Measurements from ENCODE around the gene LGALS12. TPM values are rescaled to one million over a fixed set of nuclear protein-coding genes. Genes with fewer than 3 reads are reported as not detected.

Gene LGALS12
- total RNA-seq, 3 donors from 2014 or later (not counting 1 experiment from before 2014, with no cell fraction given) = 0.23 to 1.8 (median 0.38) TPM

GRCh38 chr11:63520606-63521170 is 14.8 kb downstream of the LGALS12 start:
- no peaks in the 10 kb centered on the region for H3K36me3 Mint-ChIP-seq
- DNase-seq (no peak), ATAC-seq (no peak)
- H3K4me1 ChIP-seq (ENCODE audit: control insufficient read depth, insufficient read depth, low read length) = peaks cover 5% of the 10 kb centered on the region
- H3K4me3 Mint-ChIP-seq = no peak overlapping the region
- H3K4me1 Mint-ChIP-seq = peaks cover 9 to 23% of the 10 kb centered on the region in 2 donors
- no peak overlapping the region for H3K4me3 ChIP-seq (ENCODE audit: low read length)
- WGBS (ENCODE audit: insufficient coverage) = 98% methylated on average over 4 of the region's 5 CpGs
- H3K27me3 ChIP-seq (ENCODE audit: control insufficient read depth, insufficient read depth, low read length) = no peaks in the 10 kb centered on the region
- TF ChIP-seq CTCF (IDR thresholded peaks at IDR 0.05) = no peak
- no peaks in the 10 kb centered on the region for H3K27me3 Mint-ChIP-seq (ENCODE audit: low read depth in 2 of 2)
- H3K36me3 ChIP-seq (ENCODE audit: control insufficient read depth, insufficient read depth, low read length) = no peaks in the 10 kb centered on the region
- intact Hi-C loops (cut with micrococcal nuclease) = no loop called here
- no peaks in the 10 kb centered on the region for H3K9me3 Mint-ChIP-seq
- H3K27ac ChIP-seq (ENCODE audit: low read length) = no peak overlapping the region
- H3K9me3 ChIP-seq (ENCODE audit: control insufficient read depth, insufficient read depth, low read length) = no peaks in the 10 kb centered on the region
- peak overlapping the region in 1 of 2 donors; percentile 22 for H3K27ac Mint-ChIP-seq

GRCh38 chr11:63521896-63522295 is 16.0 kb downstream of the LGALS12 start:
- WGBS (ENCODE audit: insufficient coverage) = 64% methylated on average over 1 of the region's 2 CpGs
- Mint-ChIP-seq H3K27ac (peak overlapping the region in 1 of 2 donors; percentile 38), H3K9me3 (no peaks in the 10 kb centered on the region), H3K27me3 (ENCODE audit: low read depth in 2 of 2) (no peaks in the 10 kb centered on the region), H3K4me1 (peaks cover 9 to 23% of the 10 kb centered on the region in 2 donors), H3K36me3 (no peaks in the 10 kb centered on the region), H3K4me3 (no peak overlapping the region)
- H3K27ac ChIP-seq (ENCODE audit: low read length) = no peak overlapping the region
- no peak for TF ChIP-seq CTCF (IDR thresholded peaks at IDR 0.05)
- DNase-seq (no peak), ATAC-seq (no peak)
- intact Hi-C loops (cut with micrococcal nuclease) = no loop called here
- H3K36me3 ChIP-seq (ENCODE audit: control insufficient read depth, insufficient read depth, low read length) = no peaks in the 10 kb centered on the region
- no peaks in the 10 kb centered on the region for H3K27me3 ChIP-seq (ENCODE audit: control insufficient read depth, insufficient read depth, low read length)
- H3K4me3 ChIP-seq (ENCODE audit: low read length) = no peak overlapping the region
- H3K9me3 ChIP-seq (ENCODE audit: control insufficient read depth, insufficient read depth, low read length) = no peaks in the 10 kb centered on the region
- H3K4me1 ChIP-seq (ENCODE audit: control insufficient read depth, insufficient read depth, low read length) = peaks cover 5% of the 10 kb centered on the region

- Mint-ChIP-seq H3K4me1 (peaks cover 6 to 12% of the 10 kb centered on the region in 2 donors), H3K27ac (no peak overlapping the region)
- peaks cover 5% of the 10 kb centered on the region for H3K4me1 ChIP-seq (ENCODE audit: control insufficient read depth, insufficient read depth, low read length)
Observed at GRCh38 chr11:63523151-63523550, 17.3 kb downstream of the LGALS12 start.

More at GRCh38 chr11:63523151-63523550, 17.3 kb downstream of the LGALS12 start:
- Mint-ChIP-seq H3K36me3 (no peaks in the 10 kb centered on the region), H3K27me3 (ENCODE audit: low read depth in 2 of 2) (no peaks in the 10 kb centered on the region), H3K9me3 (no peaks in the 10 kb centered on the region), H3K4me3 (no peak overlapping the region)
- Histone ChIP-seq H3K27me3 (ENCODE audit: control insufficient read depth, insufficient read depth, low read length) (no peaks in the 10 kb centered on the region), H3K27ac (ENCODE audit: low read length) (no peak overlapping the region), H3K4me3 (ENCODE audit: low read length) (no peak overlapping the region), H3K36me3 (ENCODE audit: control insufficient read depth, insufficient read depth, low read length) (no peaks in the 10 kb centered on the region), H3K9me3 (ENCODE audit: control insufficient read depth, insufficient read depth, low read length) (no peaks in the 10 kb centered on the region)
- TF ChIP-seq CTCF (IDR thresholded peaks at IDR 0.05) = no peak
- 93% methylated on average over 7 of the region's 7 CpGs for WGBS (ENCODE audit: insufficient coverage)
- ATAC-seq (no peak), DNase-seq (no peak)
- intact Hi-C loops (cut with micrococcal nuclease) = no loop called here

Data from natural killer cell (primary cell).